OCI-LY7 (cell line): ENCODE measurements around the gene THTPA. TPM values are rescaled to one million over a fixed set of nuclear protein-coding genes. Genes with fewer than 3 reads are reported as not detected.

ENCODE experiments used
- BruUV-seq: library from RNA; stranded (reverse); fragments of 400-500 nt; replicated peaks from 2 replicates; lab custom pipeline; 2021; lab: Mats Ljungman, UMichigan
- CTCF ChIA-PET: fragments of 300-600 bp; sonication (Branson Sonifier 250); formaldehyde crosslinking; loops from one replicate; lab custom pipeline; 2022; ENCODE audit warnings: antibody characterized with exemption; ENCODE audit not compliant: unreplicated experiment; lab: Charles Lee
- POLR2A ChIA-PET: fragments of 300-600 bp; sonication (Branson Sonifier 250); formaldehyde crosslinking; loops from one replicate; lab custom pipeline; 2022; ENCODE audit warnings: antibody characterized with exemption; lab: Charles Lee
- DNase-seq: peaks from one replicate; pipeline ENCODE4 v3.0.0-alpha.2; 2015; ENCODE audit warnings: low spot score
- H2AFZ ChIP-seq: fragments of 200-600 bp; sonication (generic), shearing (Covaris generic); 2 replicates; pipeline ENCODE4 v1.6.1; 2014; ENCODE audit warnings: mild to moderate bottlenecking, antibody characterized with exemption, low read length, moderate library complexity
- H3K27ac ChIP-seq: fragments of 200-600 bp; sonication (generic); 2 replicates; pipeline ENCODE4 v1.5.1; 2014; ENCODE audit warnings: mixed run types, low read depth, mild to moderate bottlenecking, moderate library complexity, low read length, inconsistent platforms; ENCODE audit not compliant: poor library complexity, severe bottlenecking
- H3K36me3 ChIP-seq: fragments of 200-600 bp; sonication (generic); 2 replicates; pipeline ENCODE4 v1.6.1; 2014; ENCODE audit warnings: mild to moderate bottlenecking, antibody characterized with exemption, low read length, moderate library complexity, mixed read lengths; ENCODE audit not compliant: insufficient read depth
- H3K4me1 ChIP-seq: fragments of 200-600 bp; sonication (generic); 2 replicates; pipeline ENCODE4 v1.5.1; 2014; ENCODE audit warnings: mild to moderate bottlenecking, low read length; ENCODE audit not compliant: insufficient read depth, poor library complexity, severe bottlenecking
- H3K4me2 ChIP-seq: fragments of 200-600 bp; sonication (generic); 2 replicates; pipeline ENCODE4 v1.6.1; 2014; ENCODE audit warnings: mild to moderate bottlenecking, low read length
- H3K4me3 ChIP-seq: fragments of 200-600 bp; sonication (generic); 2 replicates; pipeline ENCODE4 v1.5.1; 2014; ENCODE audit warnings: mild to moderate bottlenecking, low read depth, low read length; ENCODE audit not compliant: poor library complexity, severe bottlenecking
- H3K79me2 ChIP-seq: fragments of 200-600 bp; sonication (generic); 2 replicates; pipeline ENCODE4 v1.6.1; 2016; ENCODE audit warnings: low read depth, mild to moderate bottlenecking, low read length, moderate library complexity, mixed read lengths; ENCODE audit not compliant: insufficient read depth
- H3K9me2 ChIP-seq: fragments of 200-600 bp; sonication (generic); 2 replicates; pipeline ENCODE4 v1.6.1; 2016; ENCODE audit warnings: mild to moderate bottlenecking, low read length, mixed read lengths; ENCODE audit not compliant: insufficient read depth
- H3K9me3 ChIP-seq: fragments of 200-600 bp; sonication (generic); 2 replicates; pipeline ENCODE4 v1.6.1; 2014; ENCODE audit warnings: mild to moderate bottlenecking, mixed run types, low read length, mixed read lengths
- H4K20me1 ChIP-seq: fragments of 200-600 bp; sonication (generic); 2 replicates; pipeline ENCODE4 v1.6.1; 2014; ENCODE audit warnings: mild to moderate bottlenecking, antibody characterized with exemption, low read length, moderate library complexity, mixed read lengths; ENCODE audit not compliant: insufficient read depth
- CTCF ChIP-seq: fragments of 200-600 bp; sonication (generic); conservative IDR thresholded peaks from 2 replicates; pipeline ENCODE4 v1.5.1; 2014; ENCODE audit warnings: mild to moderate bottlenecking, antibody characterized with exemption, low read length, moderate library complexity, mixed read lengths
- EZH2phosphoT487 ChIP-seq: fragments of 200-600 bp; sonication (generic); IDR thresholded peaks from 2 replicates; pipeline ENCODE4 v1.6.1; 2018; ENCODE audit warnings: low read depth, borderline replicate concordance, mild to moderate bottlenecking, mixed run types, antibody characterized with exemption, low read length, moderate library complexity, mixed read lengths
- intact Hi-C: fragments of 100-400 bp; cut with micrococcal nuclease; formaldehyde crosslinking; loops from one replicate; pipeline ENCODE4 v1.10.0; 2022; ENCODE audit not compliant: unreplicated experiment
- total RNA-seq, 2 experiments: library from RNA; depleted of rRNA in 1 of 2; stranded (reverse); fragments of >200 nt in 1 of 2; shearing (Covaris generic) in 1 of 2; gene quantifications; 2 replicates each; pipeline ENCODE4 v1.2.3, GENCODE V29; 2014 to 2022

Gene THTPA
- total RNA-seq, 2 experiments from 2014 or later: 15.4 to 28.6 TPM

- ChIA-PET CTCF (no interaction called here), POLR2A (interaction anchor here (0.5 kb wide), 1 partner anchor 13 kb away, joined by 3 read pairs; no protein-coding TSS in a partner anchor)
- Histone ChIP-seq H3K36me3 (no peaks in the 10 kb centered on the region), H3K4me2 (no peak overlapping the region), H4K20me1 (no peaks in the 10 kb centered on the region), H3K4me3 (no peak overlapping the region), H2AFZ (no peak overlapping the region), H3K9me2 (no peaks in the 10 kb centered on the region), H3K4me1 (no peaks in the 10 kb centered on the region), H3K9me3 (no peaks in the 10 kb centered on the region), H3K27ac (no peak overlapping the region), H3K79me2 (no peaks in the 10 kb centered on the region)
- no TSS peak for BruUV-seq
- intact Hi-C loops: no loop called here
- TF ChIP-seq CTCF (no peak), EZH2phosphoT487 (no peak)
- DNase-seq: no peak
Observed at GRCh38 chr14:23521785-23522640, 34.1 kb upstream of the THTPA start.

- Histone ChIP-seq H3K4me1 (no peaks in the 10 kb centered on the region), H3K4me3 (no peak overlapping the region), H4K20me1 (no peaks in the 10 kb centered on the region), H3K4me2 (no peak overlapping the region), H3K9me2 (no peaks in the 10 kb centered on the region), H2AFZ (no peak overlapping the region), H3K79me2 (no peaks in the 10 kb centered on the region), H3K9me3 (no peaks in the 10 kb centered on the region), H3K27ac (no peak overlapping the region), H3K36me3 (no peaks in the 10 kb centered on the region)
- BruUV-seq: no TSS peak
- TF ChIP-seq EZH2phosphoT487: no peak
- no peak for TF ChIP-seq CTCF
- no peak for DNase-seq
- CTCF ChIA-PET: no interaction called here
- POLR2A ChIA-PET: interaction anchor here (0.5 kb wide), 1 partner anchor 14 kb away, joined by 3 read pairs; no protein-coding TSS in a partner anchor
- intact Hi-C loops: no loop called here
Observed at GRCh38 chr14:23522643-23523198, 33.4 kb upstream of the THTPA start.
